Glutamatergic neuron (in vitro differentiated cells): Measurements from ENCODE around the gene SMAD5. TPM values are rescaled to one million over a fixed set of nuclear protein-coding genes. Genes with fewer than 3 reads are reported as not detected.
A peak's percentile ranks its signal among the peaks of the same experiment; 100 is the strongest.

Source experiments
- DNase-seq: peaks from one replicate; pipeline ENCODE4 v3.0.0; 2022
- H3K27ac Mint-ChIP-seq: one replicate; pipeline ENCODE4 v1.8.0; 2020; ENCODE audit warnings: mild to moderate bottlenecking, mixed read lengths, inconsistent platforms; ENCODE audit not compliant: unreplicated experiment
- H3K27me3 Mint-ChIP-seq: one replicate; pipeline ENCODE4 v1.8.0; 2020; ENCODE audit warnings: mild to moderate bottlenecking, moderate library complexity, mixed read lengths, inconsistent platforms; ENCODE audit not compliant: unreplicated experiment
- H3K36me3 Mint-ChIP-seq: one replicate; pipeline ENCODE4 v1.8.0; 2020; ENCODE audit warnings: mild to moderate bottlenecking, mixed read lengths, inconsistent platforms; ENCODE audit not compliant: unreplicated experiment
- H3K4me1 Mint-ChIP-seq: one replicate; pipeline ENCODE4 v1.8.0; 2020; ENCODE audit warnings: mild to moderate bottlenecking, low read depth, mixed read lengths, inconsistent platforms; ENCODE audit not compliant: unreplicated experiment
- H3K4me3 Mint-ChIP-seq: one replicate; pipeline ENCODE4 v1.8.0; 2020; ENCODE audit warnings: mild to moderate bottlenecking, mixed read lengths, inconsistent platforms; ENCODE audit not compliant: unreplicated experiment
- H3K9me3 Mint-ChIP-seq: one replicate; pipeline ENCODE4 v1.8.0; 2020; ENCODE audit warnings: mild to moderate bottlenecking, moderate library complexity, mixed read lengths, inconsistent platforms; ENCODE audit not compliant: unreplicated experiment
- CTCF ChIP-seq: fragments of 200-600 bp; sonication (generic); IDR thresholded peaks from one replicate; pipeline ENCODE4 v1.5.0; 2021; ENCODE audit not compliant: partially characterized antibody, unreplicated experiment
- total RNA-seq: library from RNA; stranded (reverse); fragmentation: NEBNext Ultra II Directional; extraction: Animal tissue kit (Norgen Biotek cat#: 25700); gene quantifications from one replicate; pipeline ENCODE4 v1.2.1, GENCODE V29; 2021; ENCODE audit not compliant: unreplicated experiment

The SMAD5 gene
- total RNA-seq, 1 donor from 2014 or later, result 36.9 TPM

- Mint-ChIP-seq H3K4me3 (no peak overlapping the region), H3K27me3 (peaks cover 8% of the 10 kb centered on the region), H3K36me3 (peaks cover 3% of the 10 kb centered on the region), H3K27ac (peak overlapping the region; percentile 2), H3K4me1 (peaks cover 16% of the 10 kb centered on the region), H3K9me3 (peaks cover 6% of the 10 kb centered on the region)
- no peak for DNase-seq
- no peak for TF ChIP-seq CTCF
Observed at GRCh38 chr5:136206361-136206760, 73.7 kb downstream of the SMAD5 start.

GRCh38 chr5:136207631-136208030 lies 75.0 kb downstream of the SMAD5 start:
- Mint-ChIP-seq H3K9me3 (peaks cover 6% of the 10 kb centered on the region), H3K27ac (no peak overlapping the region), H3K4me1 (peaks cover 17% of the 10 kb centered on the region), H3K36me3 (peaks cover 3% of the 10 kb centered on the region), H3K4me3 (no peak overlapping the region), H3K27me3 (peaks cover 6% of the 10 kb centered on the region)
- DNase-seq, result no peak
- TF ChIP-seq CTCF, result no peak

- Mint-ChIP-seq H3K4me3 (no peak overlapping the region), H3K27me3 (peaks cover 6% of the 10 kb centered on the region), H3K27ac (no peak overlapping the region), H3K4me1 (peaks cover 14% of the 10 kb centered on the region), H3K36me3 (peaks cover 3% of the 10 kb centered on the region), H3K9me3 (peaks cover 6% of the 10 kb centered on the region)
- no peak for TF ChIP-seq CTCF
- DNase-seq, result no peak
Observed at GRCh38 chr5:136208916-136209315, 76.3 kb downstream of the SMAD5 start.

GRCh38 chr5:136209346-136209910 lies 76.8 kb downstream of the SMAD5 start:
- peaks cover 6% of the 10 kb centered on the region for H3K27me3 Mint-ChIP-seq
- DNase-seq, result no peak
- no peak overlapping the region for H3K4me3 Mint-ChIP-seq
- no peak overlapping the region for H3K27ac Mint-ChIP-seq
- H3K9me3 Mint-ChIP-seq, result peaks cover 6% of the 10 kb centered on the region
- H3K36me3 Mint-ChIP-seq, result peaks cover 3% of the 10 kb centered on the region
- no peak for TF ChIP-seq CTCF
- H3K4me1 Mint-ChIP-seq, result peaks cover 16% of the 10 kb centered on the region

GRCh38 chr5:136210259-136210658 lies 77.6 kb downstream of the SMAD5 start:
- peaks cover 3% of the 10 kb centered on the region for H3K36me3 Mint-ChIP-seq
- H3K27me3 Mint-ChIP-seq, result peaks cover 6% of the 10 kb centered on the region
- no peak overlapping the region for H3K4me3 Mint-ChIP-seq
- no peak for DNase-seq
- peaks cover 6% of the 10 kb centered on the region for H3K9me3 Mint-ChIP-seq
- no peak overlapping the region for H3K27ac Mint-ChIP-seq
- H3K4me1 Mint-ChIP-seq, result peaks cover 16% of the 10 kb centered on the region
- no peak for TF ChIP-seq CTCF
